ENCODE data around the gene TM6SF1.
A peak's percentile ranks its signal among the peaks of the same experiment; 100 is the strongest.

TM6SF1 gene

DNA sequence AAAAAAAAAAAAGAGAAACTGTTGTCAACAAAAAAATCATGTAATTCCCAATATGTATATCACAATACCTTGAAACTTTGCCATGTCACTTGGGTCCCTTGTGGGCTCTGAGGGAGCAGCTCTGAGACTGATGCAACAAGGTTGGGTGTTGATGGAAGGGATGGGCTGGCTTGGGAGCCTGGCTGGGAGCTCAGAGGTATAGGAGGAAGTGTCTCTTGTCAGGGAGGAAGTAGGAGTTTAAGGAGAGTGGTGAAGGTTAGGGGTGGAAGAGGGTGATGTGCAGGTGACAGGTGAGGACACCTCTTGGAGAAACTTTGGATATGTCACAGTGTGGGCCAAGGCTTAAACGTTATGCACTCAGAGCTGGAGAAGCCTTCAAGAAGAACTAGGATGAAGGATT lies 2.0 kb upstream of the TM6SF1 start:
- no peak for DNase-seq (ENCODE audit: low spot score)
- TF ChIP-seq CTCF (IDR thresholded peaks at IDR 0.05; ENCODE audit: extremely low read depth, missing control alignments): no peak

GRCh38 chr15:83107841-83108181 lies 366 bp downstream of the TM6SF1 start:
- no peak for TF ChIP-seq CTCF (IDR thresholded peaks at IDR 0.05; ENCODE audit: extremely low read depth, missing control alignments)
- no peak for DNase-seq (ENCODE audit: low spot score)

GRCh38 chr15:83108266-83109219 lies 1.1 kb downstream of the TM6SF1 start:
- peak; percentile 68 for DNase-seq (ENCODE audit: low spot score)
- TF ChIP-seq CTCF (IDR thresholded peaks at IDR 0.05; ENCODE audit: extremely low read depth, missing control alignments): no peak

DNA sequence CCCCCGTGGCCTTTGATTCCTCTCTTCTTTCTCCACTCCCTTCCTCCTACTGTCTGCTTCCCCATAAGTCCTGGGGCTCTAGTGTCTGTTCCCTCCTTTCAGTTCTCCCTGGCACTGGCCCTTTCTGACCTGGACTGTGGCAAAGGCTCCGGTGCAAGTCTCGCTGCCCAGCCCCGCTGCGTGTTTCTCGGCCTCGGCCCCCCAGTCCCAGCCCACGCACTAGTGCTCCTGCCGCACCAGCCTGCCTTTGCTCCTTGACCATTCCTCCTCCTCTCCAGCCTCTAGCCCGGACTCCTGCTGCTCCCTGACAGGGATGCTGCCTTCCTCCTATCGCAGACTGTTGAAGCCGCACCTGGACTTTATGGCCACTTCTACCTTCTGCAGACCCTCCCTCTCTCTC lies 2.1 kb downstream of the TM6SF1 start:
- no peak for TF ChIP-seq CTCF (IDR thresholded peaks at IDR 0.05; ENCODE audit: extremely low read depth, missing control alignments)
- DNase-seq (ENCODE audit: low spot score): no peak

DNA sequence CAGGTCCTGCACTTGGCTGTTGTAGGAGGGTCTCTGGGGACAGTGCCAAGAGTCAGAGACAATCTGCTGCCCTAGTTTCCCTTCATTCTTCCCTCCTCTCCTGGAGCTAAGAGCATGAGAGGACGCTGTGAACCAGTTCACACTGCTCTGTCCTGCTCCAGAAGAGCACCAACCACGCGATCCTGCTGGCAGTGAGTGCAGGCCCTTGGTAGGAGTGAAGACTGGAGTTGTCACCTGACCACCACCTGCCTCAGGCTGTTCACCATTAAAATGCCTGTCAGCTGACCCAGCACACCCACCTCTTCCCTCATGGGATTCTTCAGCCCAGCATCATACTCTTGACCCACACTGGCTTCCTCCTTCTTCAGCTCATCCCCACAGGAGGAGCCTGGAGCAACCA lies 2.9 kb downstream of the TM6SF1 start:
- no peak for DNase-seq (ENCODE audit: low spot score)
- no peak for TF ChIP-seq CTCF (IDR thresholded peaks at IDR 0.05; ENCODE audit: extremely low read depth, missing control alignments)

- no peak for DNase-seq (ENCODE audit: low spot score)
- no peak for TF ChIP-seq CTCF (IDR thresholded peaks at IDR 0.05; ENCODE audit: extremely low read depth, missing control alignments)
These were observed 3.7 kb downstream of the TM6SF1 start for GRCh38 chr15:83111149-83111548.

- DNase-seq (ENCODE audit: low spot score): no peak
- TF ChIP-seq CTCF (IDR thresholded peaks at IDR 0.05; ENCODE audit: extremely low read depth, missing control alignments): no peak
These were observed 4.9 kb downstream of the TM6SF1 start for GRCh38 chr15:83112233-83112955.

Measured in GM20000 (cell line).